HEK293 (cell line): ENCODE results near the gene ZNF45.

ENCODE experiments used
- GLIS1 ChIP-seq: fragments of 450-650 bp; formaldehyde crosslinking; IDR thresholded peaks from 2 replicates; pipeline ENCODE4 v1.5.1; 2016; ENCODE audit warnings: missing biosample characterization, missing genetic modification characterization
- KLF17 ChIP-seq: fragments of 450-650 bp; formaldehyde crosslinking; IDR thresholded peaks from 2 replicates; pipeline ENCODE4 v1.5.1; 2016; ENCODE audit warnings: missing biosample characterization, missing genetic modification characterization
- MZF1 ChIP-seq: fragments of 450-650 bp; formaldehyde crosslinking; IDR thresholded peaks from 2 replicates; pipeline ENCODE4 v1.5.1; 2017; ENCODE audit warnings: missing biosample characterization, missing genetic modification characterization, borderline replicate concordance
- PRDM10 ChIP-seq: fragments of 450-650 bp; formaldehyde crosslinking; IDR thresholded peaks from 2 replicates; pipeline ENCODE4 v1.5.1; 2016; ENCODE audit warnings: missing biosample characterization, missing genetic modification characterization
- PRDM2 ChIP-seq: fragments of 450-650 bp; formaldehyde crosslinking; IDR thresholded peaks from 2 replicates; pipeline ENCODE4 v1.5.1; 2016; ENCODE audit warnings: missing biosample characterization, missing genetic modification characterization, borderline replicate concordance
- SP2 ChIP-seq: fragments of 450-650 bp; formaldehyde crosslinking; IDR thresholded peaks from 2 replicates; pipeline ENCODE4 v1.5.1; 2016; ENCODE audit warnings: missing biosample characterization, missing genetic modification characterization
- ZBTB10 ChIP-seq: fragments of 450-650 bp; formaldehyde crosslinking; IDR thresholded peaks from 2 replicates; pipeline ENCODE4 v1.5.1; 2016; ENCODE audit warnings: missing biosample characterization, missing genetic modification characterization
- ZBTB26 ChIP-seq: fragments of 450-650 bp; formaldehyde crosslinking; optimal IDR thresholded peaks from 2 replicates; pipeline ENCODE3; 2016; ENCODE audit warnings: missing biosample characterization, mild to moderate bottlenecking, missing genetic modification characterization
- ZBTB8A ChIP-seq: fragments of 450-650 bp; formaldehyde crosslinking; IDR thresholded peaks from 2 replicates; pipeline ENCODE4 v1.5.1; 2016; ENCODE audit warnings: missing biosample characterization, missing genetic modification characterization
- ZNF133 ChIP-seq: fragments of 450-650 bp; formaldehyde crosslinking; IDR thresholded peaks from 2 replicates; pipeline ENCODE4 v1.5.1; 2016; ENCODE audit warnings: missing biosample characterization, missing genetic modification characterization
- ZNF239 ChIP-seq: fragments of 450-650 bp; formaldehyde crosslinking; IDR thresholded peaks from 2 replicates; pipeline ENCODE4 v1.5.1; 2016; ENCODE audit warnings: missing biosample characterization, missing genetic modification characterization
- ZNF292 ChIP-seq: fragments of 450-650 bp; formaldehyde crosslinking; IDR thresholded peaks from 2 replicates; pipeline ENCODE4 v1.5.1; 2016; ENCODE audit warnings: low read depth, missing biosample characterization, missing genetic modification characterization, borderline replicate concordance
- ZNF335 ChIP-seq: fragments of 450-650 bp; formaldehyde crosslinking; conservative IDR thresholded peaks from 2 replicates; pipeline ENCODE4 v1.5.1; 2016; ENCODE audit warnings: missing biosample characterization, missing genetic modification characterization
- ZNF391 ChIP-seq: fragments of 450-650 bp; formaldehyde crosslinking; IDR thresholded peaks from 2 replicates; pipeline ENCODE4 v1.5.1; 2016; ENCODE audit warnings: low read depth, missing biosample characterization, missing genetic modification characterization, borderline replicate concordance
- ZNF398 ChIP-seq: fragments of 450-650 bp; formaldehyde crosslinking; IDR thresholded peaks from 2 replicates; pipeline ENCODE4 v1.5.1; 2017; ENCODE audit warnings: missing biosample characterization, missing genetic modification characterization
- ZNF580 ChIP-seq: fragments of 450-650 bp; formaldehyde crosslinking; IDR thresholded peaks from 2 replicates; pipeline ENCODE4 v1.5.1; 2016; ENCODE audit warnings: missing biosample characterization, missing genetic modification characterization
- ZNF585B ChIP-seq: fragments of 450-650 bp; formaldehyde crosslinking; IDR thresholded peaks from 2 replicates; pipeline ENCODE4 v1.5.1; 2016; ENCODE audit warnings: missing biosample characterization, missing genetic modification characterization
- ZNF658 ChIP-seq: fragments of 450-650 bp; formaldehyde crosslinking; IDR thresholded peaks from 2 replicates; pipeline ENCODE4; 2016; ENCODE audit warnings: missing biosample characterization, missing genetic modification characterization

Gene ZNF45

GRCh38 chr19:43901395-43902390, 33.4 kb downstream of the ZNF45 start (continued):
- TF ChIP-seq ZNF335 (peak; percentile 100), PRDM2 (tag by site-specific recombination) (peak; percentile 27; the same call in 1 of the 2 replicates), ZNF585B (no peak; the same call in 1 of the 2 replicates), SP2 (tag by site-specific recombination) (peak; percentile 54; the same call in 1 of the 2 replicates), ZNF580 (tag by site-specific recombination) (no peak; the same call in none of the 2 replicates), ZNF239 (tag by site-specific recombination) (peak; percentile 85; the same call in 1 of the 2 replicates), KLF17 (peak; percentile 67; the same call in 1 of the 2 replicates), ZBTB8A (tag by site-specific recombination) (peak; percentile 91), ZBTB10 (tag by site-specific recombination) (peak; percentile 79), MZF1 (tag by site-specific recombination) (peak; percentile 46; the same call in 1 of the 2 replicates), ZBTB26 (tag by site-specific recombination) (peak; percentile 32), ZNF391 (peak; percentile 87; the same call in 1 of the 2 replicates), ZNF658 (tag by site-specific recombination) (no peak), ZNF133 (peak; percentile 74), ZNF292 (no peak), PRDM10 (tag by site-specific recombination) (peak; percentile 97), ZNF398 (tag by site-specific recombination) (peak; percentile 53), GLIS1 (tag by site-specific recombination) (no peak; the same call in 1 of the 2 replicates)
